Activated CD4-positive, alpha-beta T cell treated with anti-CD3 and anti-CD28 coated beads, Interleukin-2, Interleukin-6, amounts not matched to agents 100 ng/mL and 50 ng/mL, durations not matched to agents 16 hours and 8 hours (primary cell): ENCODE results near the gene TRPM7.

ENCODE experiments used
- DNase-seq: peaks from one replicate; pipeline ENCODE4 v3.0.0-alpha.2; 2020

Gene TRPM7

DNA sequence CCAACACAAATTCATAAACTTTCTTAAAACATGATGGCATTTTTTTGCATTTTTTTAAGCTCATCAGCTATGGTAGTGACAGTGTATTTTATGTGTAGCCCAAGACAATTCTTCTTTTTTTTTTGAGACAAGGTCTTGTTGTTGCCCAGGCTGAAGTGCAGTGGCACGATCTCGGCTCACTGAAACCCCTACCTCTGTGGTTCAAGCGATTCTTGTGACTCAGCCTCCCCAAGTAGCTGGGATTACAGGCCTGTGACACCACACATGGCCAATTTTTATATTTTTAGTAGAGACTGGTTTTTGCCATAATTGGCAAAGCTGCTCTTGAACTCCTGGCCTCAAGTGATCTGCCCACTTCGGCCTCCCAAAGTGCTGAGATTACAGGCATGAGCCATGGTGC is 122.8 kb downstream of the TRPM7 start:
- peak; percentile 31 for DNase-seq

GRCh38 chr15:50562735-50563640 is 123.6 kb downstream of the TRPM7 start:
- peak; percentile 68 for DNase-seq

GRCh38 chr15:50558012-50558411 is 128.6 kb downstream of the TRPM7 start:
- peak; percentile 23 for DNase-seq

GRCh38 chr15:50556642-50557371 is 129.8 kb downstream of the TRPM7 start:
- DNase-seq: peak; percentile 9

- no peak for DNase-seq
Observed at GRCh38 chr15:50552238-50552637, 134.4 kb downstream of the TRPM7 start.

DNA sequence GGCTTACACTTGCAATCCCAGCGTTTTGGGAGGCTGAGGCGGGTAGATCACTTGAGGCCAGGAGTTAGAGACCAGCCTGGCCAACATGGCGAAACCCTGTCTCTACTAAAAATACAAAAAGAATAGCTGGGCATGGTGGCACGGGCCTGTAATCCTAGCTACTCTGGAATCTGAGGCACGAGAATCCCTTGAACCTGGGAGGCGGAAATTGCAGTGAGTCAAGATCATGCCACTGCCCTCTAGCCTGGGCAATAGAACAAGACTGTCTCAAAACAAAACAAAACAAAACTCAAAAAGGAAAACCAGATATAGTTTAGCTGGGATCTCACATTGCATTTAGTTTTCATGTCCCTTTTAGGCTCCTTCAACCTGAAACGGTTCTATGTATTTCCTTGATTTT is 137.3 kb downstream of the TRPM7 start:
- no peak for DNase-seq

- no peak for DNase-seq
Observed at GRCh38 chr15:50546566-50546965, 140.0 kb downstream of the TRPM7 start, which contains the start of gene USP50. Gene USP50, minus strand, starts transcription at chr15:50546666. Its CDS starts 141 bp downstream, at chr15:50546525.

- no peak for DNase-seq
Observed at GRCh38 chr15:50544368-50544767, 142.2 kb downstream of the TRPM7 start.

- DNase-seq: no peak
Observed at GRCh38 chr15:50543556-50543955, 143.0 kb downstream of the TRPM7 start.

GRCh38 chr15:50542887-50543210 is 143.7 kb downstream of the TRPM7 start:
- no peak for DNase-seq

DNA sequence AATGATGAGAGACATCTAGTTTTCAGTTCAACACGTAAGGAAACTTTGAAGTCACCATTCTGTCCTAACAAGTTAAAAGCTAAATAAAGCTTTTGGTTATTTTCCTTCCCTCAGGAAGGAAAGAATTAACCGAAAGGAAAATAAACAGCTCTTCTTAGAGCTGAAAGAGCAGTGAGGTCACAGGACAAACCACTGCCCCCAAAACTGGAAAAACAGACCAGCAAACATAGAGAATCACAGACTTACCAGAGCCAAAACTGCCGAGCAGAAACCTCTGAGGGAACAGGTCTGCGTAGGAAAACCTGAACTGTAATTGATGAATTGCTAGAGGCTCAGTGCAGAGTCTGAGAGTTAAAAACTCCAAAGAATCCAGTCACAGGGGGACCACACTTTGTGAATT is 154.8 kb downstream of the TRPM7 start:
- DNase-seq: no peak

GRCh38 chr15:50531163-50531562 is 155.4 kb downstream of the TRPM7 start:
- DNase-seq: no peak

DNA sequence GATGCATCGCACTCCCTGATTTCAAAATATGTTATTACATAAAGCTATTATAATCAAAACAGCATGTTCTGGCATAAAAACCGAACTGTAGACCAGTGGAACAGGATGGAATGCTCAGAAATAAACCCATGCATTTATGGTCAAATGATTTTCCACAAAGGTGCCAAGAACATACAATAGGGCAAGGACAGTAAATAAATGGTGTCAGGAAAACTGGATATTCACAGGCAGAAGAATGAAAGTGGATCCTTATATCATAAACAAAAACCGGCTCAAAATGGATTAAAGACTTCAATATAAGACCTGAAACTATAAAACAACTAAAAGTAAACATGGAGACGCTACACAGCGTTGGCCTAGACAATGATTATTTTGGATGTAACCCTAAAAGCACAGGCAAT is 162.7 kb downstream of the TRPM7 start:
- DNase-seq: no peak

DNA sequence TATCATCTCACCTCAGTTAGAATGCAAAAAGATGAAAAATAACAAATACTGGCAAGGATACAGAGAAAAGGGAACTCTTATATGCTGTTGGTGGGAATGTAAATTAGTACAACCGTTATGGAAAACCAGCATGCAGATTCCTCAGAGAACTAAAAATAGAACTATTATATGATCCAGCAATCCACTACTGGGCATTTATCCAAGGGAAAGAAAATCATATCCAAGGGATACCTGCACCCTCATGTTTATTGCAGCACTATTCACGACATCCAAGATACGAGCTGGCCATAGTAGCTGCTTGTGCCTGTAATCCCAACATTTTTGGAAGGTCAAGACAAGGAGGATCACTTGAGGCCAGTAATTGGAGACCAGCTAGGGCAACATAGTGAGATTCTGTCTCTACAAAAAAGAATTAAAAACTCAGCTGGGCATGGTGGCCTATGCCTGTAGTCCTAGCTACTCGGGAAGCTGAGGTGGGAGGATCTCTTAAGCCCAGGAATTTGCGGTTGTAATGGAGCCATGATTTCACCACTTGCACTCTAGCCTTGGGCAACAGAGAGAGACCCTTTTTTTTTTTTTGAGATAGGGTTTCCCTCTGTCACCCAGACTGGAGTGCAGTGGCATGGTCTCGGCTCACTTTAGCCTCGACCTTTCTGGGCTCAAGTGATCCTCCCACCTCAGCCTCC is 166.7 kb downstream of the TRPM7 start:
- no peak for DNase-seq

GRCh38 chr15:50513001-50513400 is 173.6 kb downstream of the TRPM7 start:
- no peak for DNase-seq
